ENCODE measurements around the gene AXDND1.
A peak's percentile ranks its signal among the peaks of the same experiment; 100 is the strongest.
"Not testable (repeated sequence)": the region's sequence is repeated elsewhere in the genome, so short reads cannot be mapped to it uniquely, and the experiment has no call there.

Gene AXDND1, protein sequence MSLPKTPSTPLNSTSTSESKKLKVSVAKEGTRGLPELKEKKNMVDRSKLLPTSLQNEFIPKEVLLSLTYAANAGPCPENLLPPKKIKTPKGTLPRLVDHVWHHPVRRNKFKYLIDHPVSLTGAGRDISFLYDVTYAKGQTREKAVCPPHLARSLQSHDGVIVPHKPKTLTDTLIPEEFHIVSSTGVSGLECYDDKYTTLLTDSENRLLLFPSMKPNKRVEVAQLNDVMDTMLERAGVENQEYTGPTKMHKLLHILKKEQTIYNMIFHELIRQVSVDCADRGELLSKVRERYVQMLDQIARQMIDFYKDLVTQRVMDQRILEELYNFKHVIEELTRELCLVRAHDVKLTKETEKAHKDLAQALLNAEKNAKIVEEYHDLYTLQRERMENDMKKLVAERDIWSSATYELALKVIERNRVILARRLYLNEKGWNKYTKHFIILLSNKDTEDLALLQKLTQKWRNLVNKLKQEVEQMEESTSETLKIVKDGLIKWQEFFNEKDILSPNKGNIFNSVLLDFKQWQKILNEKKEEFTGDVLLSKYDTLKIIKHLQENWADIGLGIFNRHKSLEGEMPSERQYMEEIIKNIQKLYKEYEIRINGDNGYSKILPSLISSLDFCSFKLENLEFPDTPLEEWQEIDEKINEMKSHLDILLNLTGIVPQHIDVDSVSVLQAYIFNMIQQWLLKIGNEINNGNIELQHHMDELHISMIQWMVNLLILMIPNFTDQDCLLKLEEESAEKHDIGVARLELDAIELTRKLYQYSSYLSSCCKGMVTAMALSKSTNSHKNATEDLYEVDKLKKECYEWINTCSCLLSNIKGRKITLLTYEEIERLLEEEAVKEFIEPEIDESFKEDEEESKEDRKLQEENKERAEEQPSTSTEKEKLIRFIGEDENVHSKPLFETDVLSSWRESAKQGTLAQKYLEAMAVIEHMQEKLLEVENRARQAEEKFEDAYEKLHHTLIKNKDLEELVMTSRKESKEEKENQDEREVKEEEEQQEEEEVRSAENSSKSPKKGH

DNA sequence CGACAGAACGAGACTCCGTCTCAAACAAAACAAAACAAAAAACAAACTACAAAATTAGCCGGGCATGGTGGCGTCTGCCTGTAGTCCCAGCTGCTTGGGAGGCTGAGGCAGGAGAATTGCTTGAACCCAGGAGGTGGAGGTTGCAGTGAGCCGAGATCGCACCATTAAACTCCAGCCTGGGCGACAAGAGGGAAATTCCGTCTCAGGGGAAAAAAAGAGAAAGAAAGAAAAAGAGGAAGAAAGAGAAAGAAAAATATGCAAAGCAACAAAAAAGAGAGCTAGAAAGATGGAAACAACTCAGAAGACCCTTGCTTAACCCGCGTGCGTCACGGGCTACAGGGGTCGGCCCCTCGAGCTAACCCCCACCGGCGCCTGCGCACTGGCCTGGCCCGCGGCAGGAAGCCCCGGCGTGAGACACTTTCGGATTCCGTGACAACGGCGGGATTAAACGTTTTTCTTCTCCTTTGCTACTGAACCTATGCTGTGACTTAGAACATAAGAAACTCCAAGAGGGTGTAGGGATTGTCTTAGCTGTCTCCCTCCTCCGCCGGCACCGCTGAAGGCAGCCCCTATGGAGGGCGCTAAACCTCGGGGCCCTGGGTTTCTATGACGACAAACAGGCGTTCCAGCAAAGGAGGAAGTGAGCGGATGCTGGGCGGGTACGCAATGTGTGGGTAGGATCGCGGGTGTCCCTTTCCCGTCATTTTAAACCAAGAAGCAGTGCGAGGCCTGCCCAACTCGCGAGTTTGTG lies at the start of gene AXDND1:
Gene AXDND1, plus strand, starts transcription at position 630 of the 751 bp plus-strand sequence. CDS start 539 bp downstream, outside the sequence.
- peak; percentile 97 for DNase-seq

DNA sequence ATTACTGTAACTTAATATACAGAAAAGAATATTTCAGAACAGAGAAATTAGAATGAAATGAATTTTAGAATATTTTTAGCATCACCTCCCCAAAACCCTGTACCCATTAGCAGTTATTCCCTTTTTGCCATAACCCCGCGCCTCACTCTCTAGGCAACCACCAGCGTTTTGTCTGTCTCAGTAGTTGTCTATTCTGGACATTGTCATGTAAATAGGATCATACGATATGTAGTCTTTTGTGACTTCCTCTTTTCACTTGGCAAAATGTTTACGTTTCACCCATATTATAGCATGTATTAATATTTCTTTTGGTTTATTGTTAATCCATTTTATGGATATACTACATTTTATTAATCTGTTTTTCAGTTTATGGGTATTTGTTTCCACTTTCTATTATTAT lies 47.3 kb upstream of the AXDND1 start:
- peak; percentile 36 for DNase-seq

DNA sequence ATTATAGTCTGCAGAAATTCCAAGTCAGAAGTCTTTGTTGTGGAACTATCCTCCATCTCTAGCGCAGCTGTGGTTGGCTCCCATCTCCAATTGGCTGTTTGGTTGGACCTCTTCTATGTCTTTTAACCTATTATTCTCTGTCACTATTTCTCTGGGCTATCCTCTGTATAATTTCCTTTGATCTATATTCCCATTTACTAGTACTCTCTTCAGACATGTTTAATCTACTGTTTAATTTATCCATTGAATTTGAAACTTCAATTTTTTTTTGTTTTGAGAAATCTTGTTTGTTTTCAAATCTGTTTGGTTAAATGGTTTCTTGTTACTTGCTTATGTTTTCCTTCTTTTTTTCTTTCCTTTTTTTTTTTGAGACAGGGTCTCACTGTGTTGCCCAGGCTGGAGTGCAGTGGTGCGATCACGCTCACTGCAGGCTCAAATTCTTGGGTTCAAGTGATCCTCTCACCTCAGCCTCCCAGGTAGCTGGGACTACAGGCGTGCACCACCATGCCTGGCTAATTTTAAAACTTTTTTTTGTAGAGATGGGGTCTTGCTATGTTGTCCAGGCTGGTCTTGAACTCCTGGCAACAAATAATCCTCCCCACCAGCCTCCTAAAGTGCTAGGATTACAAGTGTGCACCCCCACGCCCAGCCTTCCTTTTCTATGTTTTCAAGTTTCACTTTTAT lies 44.1 kb upstream of the AXDND1 start:
- DNase-seq: no peak

DNA sequence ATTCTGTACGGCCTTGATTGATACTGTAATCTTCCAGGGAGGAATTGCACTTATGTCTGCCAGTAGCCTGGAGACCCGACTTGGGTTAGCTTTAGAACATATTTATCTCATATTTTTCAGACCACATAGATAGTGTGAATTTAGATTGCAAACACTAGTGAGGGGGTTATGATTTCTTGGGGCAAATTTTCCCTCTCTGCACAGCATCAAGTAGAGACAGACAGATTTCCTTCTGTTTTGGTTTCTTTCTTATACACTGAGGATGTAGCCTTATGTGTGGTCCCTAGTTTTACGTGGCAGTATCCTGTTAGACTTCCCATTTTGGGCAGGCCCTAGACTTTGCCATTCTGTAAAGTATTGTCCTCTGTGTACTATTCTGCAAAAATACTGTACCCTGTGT lies 43.2 kb upstream of the AXDND1 start:
- DNase-seq: no peak

DNA sequence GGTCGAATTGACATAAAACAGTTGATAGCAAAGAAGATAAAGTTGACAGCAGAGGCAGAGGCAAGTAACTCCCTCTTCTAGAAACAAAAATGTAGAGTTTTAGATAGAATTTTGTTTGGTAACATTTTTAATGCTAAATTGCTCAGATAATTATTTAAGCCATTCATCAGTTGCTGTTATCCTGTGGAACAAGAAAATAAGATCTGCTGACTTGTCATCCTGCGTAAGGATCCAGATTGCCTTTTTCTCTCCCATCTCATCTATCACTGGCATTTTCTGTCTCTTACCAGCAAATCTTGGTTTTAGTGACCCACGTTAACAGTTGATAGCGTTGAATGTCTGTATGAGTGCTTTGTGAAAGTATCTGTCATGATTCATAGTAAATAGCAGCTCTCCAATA lies 42.3 kb upstream of the AXDND1 start:
- DNase-seq: no peak

DNA sequence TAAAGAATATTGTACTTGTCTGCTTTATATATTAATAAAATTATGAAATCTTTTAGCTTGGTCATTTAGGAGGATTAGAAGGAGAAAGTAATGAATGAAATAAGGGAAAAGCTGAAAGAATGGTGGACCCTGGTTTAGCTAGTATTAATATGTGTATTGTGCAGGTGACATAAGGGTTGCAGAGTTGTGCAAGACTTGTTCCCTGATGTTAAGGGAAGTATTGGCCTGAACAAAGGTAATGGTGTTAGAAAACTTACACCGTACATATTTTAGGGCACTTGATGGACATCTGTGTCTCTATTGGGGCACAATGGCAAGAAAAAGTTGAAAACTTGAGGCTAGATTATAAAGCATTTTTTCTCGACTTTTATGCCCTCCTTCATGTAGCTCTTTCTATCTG lies 39.9 kb upstream of the AXDND1 start:
- no peak for DNase-seq

DNA sequence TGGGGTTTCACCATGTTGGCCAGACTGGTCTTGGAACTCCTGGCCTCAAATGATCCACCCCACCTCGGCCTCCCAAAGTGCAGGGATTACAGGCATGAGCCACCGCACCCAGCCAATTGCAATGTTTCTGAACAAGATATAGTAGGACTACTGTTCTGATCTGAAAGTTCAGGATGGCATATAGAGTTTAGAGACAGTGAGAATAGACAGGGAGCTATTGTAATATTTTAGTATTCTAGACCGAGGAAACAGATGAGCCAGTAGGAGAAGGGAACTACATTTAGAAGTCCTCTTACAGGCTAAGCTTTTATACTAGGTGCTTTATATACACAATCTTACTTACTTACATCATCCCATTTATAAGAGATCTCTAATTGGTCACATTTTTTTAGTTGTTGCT lies 39.0 kb upstream of the AXDND1 start:
- DNase-seq: no peak

DNA sequence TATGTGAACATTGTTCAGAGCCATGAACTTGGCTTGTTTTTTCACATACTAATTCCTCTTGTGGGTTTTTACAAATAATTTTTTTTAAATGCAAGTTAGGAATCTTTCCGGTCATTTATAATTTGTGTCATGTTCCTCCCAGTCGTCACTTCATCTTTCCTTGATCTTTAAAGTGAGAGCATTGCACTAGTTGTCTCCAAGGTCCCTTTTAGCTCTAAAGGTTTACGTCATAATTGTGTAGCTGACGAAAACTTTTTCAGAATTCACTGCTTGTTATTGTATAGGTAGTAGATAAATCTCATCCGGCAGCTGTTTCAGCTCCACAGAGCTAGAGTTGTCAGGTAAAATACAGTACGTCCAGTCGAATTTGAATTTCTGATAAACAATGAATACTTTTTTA lies 38.6 kb upstream of the AXDND1 start:
- no peak for DNase-seq

DNA sequence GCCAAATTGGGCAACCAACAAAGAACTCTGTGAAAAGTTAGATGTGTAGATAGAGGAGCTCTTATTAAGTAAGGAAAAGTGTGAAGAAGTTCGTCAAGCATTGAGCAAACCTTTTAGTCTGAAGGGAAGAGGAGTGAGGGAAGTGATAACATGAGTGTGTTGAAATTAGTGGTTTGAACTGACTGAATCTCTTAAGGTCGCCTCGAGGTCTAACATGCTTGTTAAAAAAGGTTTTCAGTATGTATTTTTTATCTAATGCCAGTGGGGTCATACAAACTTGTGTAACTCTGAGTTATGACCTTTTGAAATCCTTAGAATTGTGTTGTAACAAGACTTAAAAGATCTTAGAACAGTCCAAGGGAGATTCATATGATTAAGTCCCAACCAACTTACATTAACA lies 38.1 kb upstream of the AXDND1 start:
- DNase-seq: peak; percentile 83

DNA sequence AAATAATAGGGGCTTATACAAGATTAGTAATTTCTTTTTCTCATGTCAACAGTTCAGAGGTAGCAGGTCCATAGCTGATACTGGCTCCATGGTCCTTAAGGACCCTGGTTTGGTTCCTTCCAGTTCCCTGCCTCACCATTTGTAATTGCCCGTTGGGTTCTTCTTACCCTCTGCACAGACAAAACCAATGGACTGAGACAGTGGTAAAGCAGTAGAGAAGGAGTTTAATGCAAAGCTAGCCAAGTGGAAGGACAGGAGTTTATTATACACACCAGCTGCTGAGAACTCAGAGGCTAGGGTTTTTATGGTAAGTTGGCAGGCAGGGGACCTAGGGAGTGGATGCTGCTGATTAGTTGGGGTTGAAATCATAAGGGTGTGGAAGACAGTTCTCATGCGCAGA lies 35.9 kb upstream of the AXDND1 start:
- no peak for DNase-seq

DNA sequence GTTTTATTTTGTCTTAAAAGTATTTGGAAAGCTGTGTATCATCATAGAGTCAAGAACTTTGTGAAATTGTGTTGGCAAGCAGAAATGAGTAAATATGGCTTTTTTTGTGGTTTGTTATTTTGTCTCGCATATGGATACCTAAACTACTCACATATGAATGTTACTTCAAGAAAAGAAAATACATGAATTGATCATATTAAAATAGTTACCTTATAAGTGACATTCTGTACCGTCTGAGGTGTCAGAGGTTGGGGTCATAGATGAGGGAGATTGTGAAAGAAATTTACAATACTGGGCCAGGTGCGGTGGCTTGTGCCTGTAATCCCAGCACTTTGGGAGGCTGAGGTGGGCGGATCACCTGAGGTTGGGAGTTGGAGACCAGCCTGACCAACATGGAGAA lies 31.3 kb upstream of the AXDND1 start:
- no peak for DNase-seq

DNA sequence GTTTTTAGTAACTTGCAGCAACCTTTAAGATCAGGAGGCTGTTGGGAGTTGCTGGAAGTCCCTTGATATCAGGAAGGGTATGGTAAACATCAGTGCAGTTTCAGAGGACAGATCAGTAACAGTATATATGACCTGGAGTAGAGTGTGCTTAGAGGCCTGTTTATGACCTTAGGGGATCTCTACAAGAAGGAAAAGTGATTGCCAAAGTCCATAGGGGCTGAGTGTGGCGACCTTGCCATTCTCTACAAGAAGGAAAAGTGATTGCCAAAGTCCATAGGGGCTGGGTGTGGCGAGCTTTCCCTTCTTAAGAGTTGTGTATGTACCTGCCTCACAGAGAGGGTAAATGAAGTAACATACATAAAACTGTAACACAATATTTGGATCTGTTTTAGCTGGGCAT lies 28.5 kb upstream of the AXDND1 start:
- DNase-seq: no peak

DNA sequence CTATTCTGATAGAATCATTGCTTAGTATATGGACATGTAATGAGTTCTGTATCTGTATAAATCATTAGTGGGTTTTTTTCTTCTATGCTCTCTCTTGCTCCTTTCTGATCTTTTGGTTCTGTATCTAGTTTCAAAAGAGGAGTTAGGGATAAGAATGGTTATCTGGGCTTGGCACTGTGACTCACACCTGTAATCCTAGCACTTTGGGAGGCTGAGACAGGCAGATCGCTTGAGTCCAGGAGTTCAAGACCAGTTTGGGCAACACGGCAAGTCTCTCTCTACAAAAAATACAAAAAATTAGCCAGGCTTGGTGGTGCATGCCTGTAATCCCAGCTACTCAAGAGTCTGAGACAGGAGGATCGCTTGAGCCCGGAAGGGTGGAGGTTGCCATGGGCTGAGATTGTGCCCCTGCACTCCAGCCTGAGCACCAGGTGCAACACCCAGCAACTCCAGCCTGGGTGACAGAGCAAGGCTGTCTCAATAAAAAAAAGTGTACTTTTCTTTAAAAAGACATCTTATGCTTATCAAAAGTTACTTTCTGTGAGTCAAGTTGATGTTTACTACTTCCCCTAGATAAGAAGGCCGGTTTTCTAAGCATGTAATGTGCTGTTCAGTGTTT lies 27.7 kb upstream of the AXDND1 start:
- DNase-seq: peak; percentile 6

DNA sequence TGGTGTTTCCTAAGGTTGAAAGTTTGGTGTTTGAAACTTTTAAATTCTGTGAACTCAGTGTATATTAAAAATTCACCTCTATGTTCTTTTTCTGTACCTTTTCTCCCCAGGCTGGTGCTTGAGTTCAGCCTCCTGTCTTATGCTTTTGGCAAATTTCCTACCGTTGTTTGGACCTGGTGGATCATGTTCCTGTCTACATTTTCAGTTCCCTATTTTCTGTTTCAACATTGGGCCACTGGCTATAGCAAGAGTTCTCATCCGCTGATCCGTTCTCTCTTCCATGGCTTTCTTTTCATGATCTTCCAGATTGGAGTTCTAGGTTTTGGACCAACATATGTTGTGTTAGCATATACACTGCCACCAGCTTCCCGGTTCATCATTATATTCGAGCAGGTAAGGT lies 24.9 kb upstream of the AXDND1 start:
- DNase-seq: no peak

DNA sequence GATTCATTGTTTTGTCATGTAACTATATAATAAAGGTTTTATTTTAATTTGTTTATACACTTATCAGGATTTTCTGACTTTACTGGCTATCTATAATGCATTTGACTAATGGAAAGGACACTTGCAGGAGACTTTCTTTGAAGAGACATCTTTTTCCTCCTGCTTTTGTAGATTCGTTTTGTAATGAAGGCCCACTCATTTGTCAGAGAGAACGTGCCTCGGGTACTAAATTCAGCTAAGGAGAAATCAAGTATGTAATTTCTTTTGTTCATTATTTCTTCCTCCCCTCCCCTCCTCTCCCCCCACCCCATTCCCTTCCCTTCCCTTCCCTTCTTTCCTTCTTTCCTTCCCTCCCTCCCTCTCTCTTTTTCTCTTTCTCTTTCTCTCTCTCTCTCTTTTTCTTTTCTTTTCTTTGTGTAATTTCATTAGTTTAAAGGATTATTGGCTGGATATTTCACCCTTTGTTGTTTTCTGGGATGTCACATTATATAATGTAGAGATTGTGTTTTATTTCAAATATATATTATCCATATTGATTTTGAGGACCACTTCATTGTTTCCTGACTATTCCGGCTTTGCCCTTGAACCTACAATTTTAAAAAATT lies 23.7 kb upstream of the AXDND1 start:
- no peak for DNase-seq

DNA sequence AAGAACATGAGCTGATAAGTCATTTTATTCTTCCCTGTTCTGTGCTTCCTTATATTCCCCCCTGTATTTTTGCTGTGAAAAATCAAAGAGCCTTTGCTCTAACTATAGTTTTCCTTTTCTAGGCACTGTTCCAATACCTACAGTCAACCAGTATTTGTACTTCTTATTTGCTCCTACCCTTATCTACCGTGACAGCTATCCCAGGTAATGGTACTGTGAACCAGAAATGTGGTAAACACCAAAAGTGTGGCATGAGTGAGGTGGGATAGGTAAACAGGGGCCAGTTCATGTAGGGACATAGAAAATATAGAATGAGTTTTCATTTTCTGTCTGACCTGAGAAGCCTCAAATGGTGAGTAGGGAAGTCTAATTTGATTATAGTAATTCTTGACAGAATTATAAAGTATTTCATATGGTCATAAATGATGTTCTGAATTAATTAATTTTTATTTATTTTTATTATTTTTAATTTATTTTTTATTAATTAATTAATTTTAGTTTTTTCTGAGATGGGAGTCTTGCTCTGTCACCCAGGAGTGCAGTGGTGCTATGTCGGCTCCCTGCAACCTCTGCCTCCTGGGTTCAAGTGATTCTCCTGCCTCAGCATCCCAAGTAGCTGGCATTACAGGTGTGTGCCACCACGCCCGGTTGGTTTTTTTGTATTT lies 22.9 kb upstream of the AXDND1 start:
- DNase-seq: no peak

DNA sequence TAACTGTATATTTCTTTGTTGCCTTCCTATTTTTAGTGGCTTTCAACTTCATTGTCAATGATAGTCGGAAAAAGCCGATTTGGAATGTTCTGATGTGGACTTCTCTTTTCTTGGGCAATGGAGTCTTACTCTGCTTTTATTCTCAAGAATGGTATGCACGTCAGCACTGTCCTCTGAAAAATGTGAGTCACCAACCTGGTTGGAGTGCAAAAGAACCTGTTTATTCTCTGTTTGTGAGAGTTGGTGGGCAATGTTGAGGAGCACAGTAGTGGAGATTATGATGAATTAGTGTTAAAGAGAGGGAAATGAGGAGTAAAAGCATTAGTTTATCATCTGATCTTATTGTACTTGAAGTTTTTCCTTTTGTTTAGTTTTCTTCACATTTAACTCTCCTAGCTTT lies 14.5 kb upstream of the AXDND1 start:
- no peak for DNase-seq

DNA sequence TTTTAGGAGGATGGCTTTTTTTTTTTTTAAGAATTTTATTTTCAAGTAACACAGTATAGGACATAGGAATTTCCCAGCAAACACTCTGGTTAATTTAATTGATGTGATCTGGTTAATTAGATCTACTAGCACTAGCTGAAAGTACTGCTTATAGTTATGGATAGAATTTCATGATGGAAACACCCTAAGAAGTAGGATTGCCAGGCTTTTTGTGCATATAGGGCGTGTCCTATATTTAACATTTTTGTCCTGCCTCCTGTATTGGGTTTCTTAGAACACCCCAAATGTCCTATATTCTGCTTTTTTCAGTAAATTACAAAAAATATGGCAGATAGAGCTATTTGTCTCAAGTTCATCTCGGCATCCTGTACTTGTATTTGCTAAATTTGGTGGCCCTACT lies 13.5 kb upstream of the AXDND1 start:
- DNase-seq: no peak

DNA sequence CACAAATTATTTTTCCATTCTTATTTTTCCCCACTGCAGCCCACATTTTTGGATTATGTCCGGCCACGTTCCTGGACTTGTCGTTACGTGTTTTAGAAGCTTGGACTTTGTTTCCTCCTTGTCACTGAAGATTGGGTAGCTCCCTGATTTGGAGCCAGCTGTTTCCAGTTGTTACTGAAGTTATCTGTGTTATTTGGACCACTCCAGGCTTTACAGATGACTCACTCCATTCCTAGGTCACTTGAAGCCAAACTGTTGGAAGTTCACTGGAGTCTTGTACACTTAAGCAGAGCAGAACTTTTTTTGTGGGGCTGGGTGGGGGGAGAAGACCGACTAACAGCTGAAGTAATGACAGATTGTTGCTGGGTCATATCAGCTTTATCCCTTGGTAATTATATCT lies 12.2 kb upstream of the AXDND1 start:
- DNase-seq: no peak

DNA sequence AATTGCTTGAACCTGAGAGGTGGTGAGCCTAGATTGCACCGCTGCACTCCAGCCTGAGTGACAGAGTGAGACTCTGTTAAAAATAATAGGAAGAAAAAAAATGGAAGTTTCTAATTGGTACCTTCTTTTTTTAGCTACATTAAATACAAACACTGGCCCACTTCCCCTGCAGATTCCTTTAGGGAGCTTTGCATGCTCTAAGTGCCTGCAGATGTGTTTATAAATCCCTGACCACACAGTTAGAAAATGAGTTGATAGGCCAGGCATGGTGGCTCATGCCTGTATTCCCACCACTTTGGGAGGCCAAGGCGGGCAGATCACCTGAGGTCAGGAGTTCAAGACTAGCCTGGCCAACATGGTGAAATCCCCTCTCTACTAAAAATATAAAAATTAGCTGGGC lies 4.1 kb upstream of the AXDND1 start:
- not testable (repeated sequence) for DNase-seq
